HFF-Myc (cell line): ENCODE data around the gene GFER.

Experiments
- DNase-seq: peaks from one replicate; pipeline ENCODE4 v3.0.0-alpha.2; 2011; ENCODE audit warnings: low read depth; ENCODE audit errors: extremely low read depth
- H3K4me3 ChIP-seq: replicated peaks from 2 replicates; pipeline ENCODE4 v1.5.1; 2011; ENCODE audit warnings: low read depth, mild to moderate bottlenecking, control low read depth, low read length
- TF ChIP-seq, protein P1 (sequence below): IDR thresholded peaks from 2 replicates; pipeline ENCODE4 v1.5.1; 2012; ENCODE audit warnings: mild to moderate bottlenecking, low read depth, low read length, control low read depth; ENCODE audit errors: missing control alignments

GFER gene

DNA sequence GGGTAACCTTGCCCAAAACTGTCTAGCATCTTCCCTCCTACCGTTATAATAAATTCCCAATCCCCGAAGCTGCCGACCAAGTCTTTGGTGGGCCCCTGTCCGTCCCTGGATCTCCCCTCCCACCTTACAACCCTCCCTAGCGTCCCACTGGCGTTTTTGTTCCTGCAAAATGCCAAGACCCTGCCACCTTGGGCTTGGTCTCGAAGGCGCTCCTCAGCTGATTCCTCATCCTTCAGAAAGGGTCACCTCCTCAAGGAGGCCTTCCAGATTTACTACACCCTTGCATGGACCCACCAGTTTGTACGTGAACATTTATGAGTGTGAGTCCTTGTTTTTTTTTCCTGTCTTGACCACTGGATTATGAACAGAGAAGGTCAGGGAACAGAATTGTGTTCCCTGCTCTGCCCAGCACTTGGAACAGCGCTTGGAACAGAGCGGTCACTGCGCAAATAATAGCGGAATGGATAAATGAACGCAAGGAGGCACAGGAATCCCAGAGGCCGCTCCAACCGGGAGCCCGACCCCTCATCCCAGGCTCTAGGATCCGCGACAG is 926 bp upstream of the GFER start:
- peak overlapping the region; percentile 70 for H3K4me3 ChIP-seq

DNA sequence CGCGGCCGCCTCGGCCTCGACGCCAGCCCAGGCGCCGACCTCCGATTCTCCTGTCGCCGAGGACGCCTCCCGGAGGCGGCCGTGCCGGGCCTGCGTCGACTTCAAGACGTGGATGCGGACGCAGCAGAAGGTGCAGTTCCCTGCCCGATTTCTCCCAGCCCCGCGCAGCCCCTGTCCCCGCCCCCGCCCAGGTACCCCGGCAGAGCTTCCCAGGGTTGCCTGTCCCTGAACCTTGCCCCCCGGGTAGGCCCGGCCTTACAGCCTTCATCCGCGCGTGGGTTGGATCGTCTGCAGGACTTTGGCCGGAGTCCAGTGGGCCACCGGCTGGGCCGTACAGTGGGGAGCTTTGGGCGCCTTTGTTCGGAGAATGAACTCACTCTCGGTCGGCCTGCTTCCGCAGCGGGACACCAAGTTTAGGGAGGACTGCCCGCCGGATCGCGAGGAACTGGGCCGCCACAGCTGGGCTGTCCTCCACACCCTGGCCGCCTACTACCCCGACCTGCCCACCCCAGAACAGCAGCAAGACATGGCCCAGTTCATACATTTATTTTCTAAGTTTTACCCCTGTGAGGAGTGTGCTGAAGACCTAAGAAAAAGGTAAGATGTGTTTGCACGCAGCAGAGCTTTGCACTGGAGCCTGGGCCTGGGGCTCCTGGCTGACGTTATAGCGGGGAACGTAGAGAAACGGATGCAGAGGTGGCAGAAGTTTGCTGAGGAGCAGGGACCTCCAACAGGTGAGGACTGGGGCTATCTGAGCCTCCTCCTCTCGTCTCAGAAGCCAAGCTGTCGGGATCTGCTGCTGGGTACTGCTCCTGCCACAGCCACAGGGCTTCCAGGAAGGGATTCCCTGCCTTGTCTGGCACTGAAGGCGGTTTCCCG is 593 bp downstream of the GFER start:
- TF ChIP-seq, protein P1, sequence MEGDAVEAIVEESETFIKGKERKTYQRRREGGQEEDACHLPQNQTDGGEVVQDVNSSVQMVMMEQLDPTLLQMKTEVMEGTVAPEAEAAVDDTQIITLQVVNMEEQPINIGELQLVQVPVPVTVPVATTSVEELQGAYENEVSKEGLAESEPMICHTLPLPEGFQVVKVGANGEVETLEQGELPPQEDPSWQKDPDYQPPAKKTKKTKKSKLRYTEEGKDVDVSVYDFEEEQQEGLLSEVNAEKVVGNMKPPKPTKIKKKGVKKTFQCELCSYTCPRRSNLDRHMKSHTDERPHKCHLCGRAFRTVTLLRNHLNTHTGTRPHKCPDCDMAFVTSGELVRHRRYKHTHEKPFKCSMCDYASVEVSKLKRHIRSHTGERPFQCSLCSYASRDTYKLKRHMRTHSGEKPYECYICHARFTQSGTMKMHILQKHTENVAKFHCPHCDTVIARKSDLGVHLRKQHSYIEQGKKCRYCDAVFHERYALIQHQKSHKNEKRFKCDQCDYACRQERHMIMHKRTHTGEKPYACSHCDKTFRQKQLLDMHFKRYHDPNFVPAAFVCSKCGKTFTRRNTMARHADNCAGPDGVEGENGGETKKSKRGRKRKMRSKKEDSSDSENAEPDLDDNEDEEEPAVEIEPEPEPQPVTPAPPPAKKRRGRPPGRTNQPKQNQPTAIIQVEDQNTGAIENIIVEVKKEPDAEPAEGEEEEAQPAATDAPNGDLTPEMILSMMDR: no peak
- peak overlapping the region; percentile 70 for H3K4me3 ChIP-seq
- no peak for DNase-seq

More for the DNA sequence above, 926 bp upstream of the GFER start:
- TF ChIP-seq, protein P1: no peak
- no peak for DNase-seq

DNA sequence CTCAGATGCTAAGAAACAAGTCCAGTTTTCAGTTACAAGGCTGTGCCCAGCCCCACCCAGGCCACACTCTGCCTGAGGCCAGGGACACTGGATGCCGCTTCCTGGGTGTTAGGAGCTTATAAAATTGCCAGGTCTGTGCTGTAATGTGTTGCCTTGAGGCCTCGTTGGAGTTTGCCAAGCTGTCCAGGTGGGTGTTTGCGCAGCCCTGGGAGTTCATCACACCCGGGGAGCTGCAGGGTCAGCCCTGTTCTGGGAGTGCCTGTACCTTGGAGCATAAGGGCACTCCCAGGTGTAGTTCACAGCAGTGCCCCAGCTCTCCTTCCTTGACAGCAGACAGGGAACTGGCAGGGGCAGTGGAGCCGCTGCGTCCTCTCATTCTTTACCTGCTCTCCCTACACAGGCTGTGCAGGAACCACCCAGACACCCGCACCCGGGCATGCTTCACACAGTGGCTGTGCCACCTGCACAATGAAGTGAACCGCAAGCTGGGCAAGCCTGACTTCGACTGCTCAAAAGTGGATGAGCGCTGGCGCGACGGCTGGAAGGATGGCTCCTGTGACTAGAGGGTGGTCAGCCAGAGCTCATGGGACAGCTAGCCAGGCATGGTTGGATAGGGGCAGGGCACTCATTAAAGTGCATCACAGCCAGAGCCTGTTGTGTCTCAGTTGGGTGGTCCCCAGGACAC is 1.6 kb downstream of the GFER start:
- no peak for DNase-seq
- H3K4me3 ChIP-seq: peak overlapping the region; percentile 70
- TF ChIP-seq, protein P1: no peak

DNA sequence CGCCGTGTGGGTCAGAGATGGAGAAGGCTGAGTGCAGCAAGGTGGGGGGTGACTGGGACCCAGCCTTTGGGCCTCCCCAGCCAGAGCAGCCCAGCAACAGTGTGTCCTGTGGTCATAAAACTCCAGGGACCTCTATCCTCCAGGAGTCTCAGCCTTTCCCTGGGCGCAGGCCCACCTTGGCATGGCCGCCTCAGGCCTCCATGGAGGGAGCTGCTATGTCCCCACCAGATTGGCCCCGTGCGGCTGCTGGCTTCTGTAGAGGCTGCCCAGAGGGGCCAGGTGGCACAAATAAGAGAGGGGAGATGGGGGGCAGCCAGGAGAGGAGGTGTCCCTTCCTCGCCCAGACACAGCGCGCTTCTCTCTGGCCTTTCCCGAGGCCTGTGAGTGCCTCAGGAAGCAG is 3.2 kb downstream of the GFER start:
- no peak overlapping the region for H3K4me3 ChIP-seq
- no peak for DNase-seq
- TF ChIP-seq, protein P1: no peak

DNA sequence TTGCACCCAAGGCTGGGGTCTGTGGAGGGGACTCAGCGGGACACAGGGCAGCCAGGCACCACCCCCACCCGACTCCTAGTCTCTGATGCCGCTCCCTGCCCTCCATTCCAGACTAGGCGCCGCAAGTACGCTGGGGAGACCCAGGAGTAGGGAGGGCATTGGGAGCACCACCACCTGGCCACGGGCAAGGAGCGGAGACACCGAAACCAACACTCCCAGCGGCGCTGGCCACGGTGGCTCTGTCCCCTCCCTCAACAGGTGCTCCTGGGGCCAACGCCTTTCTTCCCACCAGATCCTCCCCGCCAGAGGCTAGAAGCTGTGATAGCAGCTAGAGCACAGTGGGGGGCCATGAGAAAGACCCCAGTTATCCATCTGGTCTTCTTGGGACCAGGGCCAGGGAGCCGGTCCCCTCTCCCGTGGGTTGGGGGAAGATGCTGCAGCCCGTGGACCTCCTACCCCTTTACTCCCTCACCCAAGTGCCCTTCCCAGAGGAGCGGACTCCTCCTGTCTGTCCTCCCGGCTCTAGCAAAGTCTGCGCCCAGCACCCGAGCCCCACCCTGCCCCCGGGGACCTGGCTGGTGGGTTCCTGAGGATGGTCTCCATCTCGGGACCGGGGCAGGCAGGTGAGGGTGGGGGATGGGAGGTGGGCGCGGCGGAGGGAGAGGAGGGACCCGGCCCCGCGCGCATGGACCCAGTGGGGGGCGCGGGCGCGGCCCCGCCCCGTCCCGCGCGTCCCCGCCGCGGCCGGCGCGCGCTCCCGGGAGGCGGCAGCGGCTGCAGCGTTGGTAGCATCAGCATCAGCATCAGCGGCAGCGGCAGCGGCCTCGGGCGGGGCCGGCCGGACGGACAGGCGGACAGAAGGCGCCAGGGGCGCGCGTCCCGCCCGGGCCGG is 5.5 kb downstream of the GFER start, which contains the start of gene SYNGR3:
Gene SYNGR3, plus strand, starts transcription at position 762 of the 892 bp plus-strand sequence. CDS start 133 bp downstream, outside the sequence.
- TF ChIP-seq, protein P1: no peak
- no peak for DNase-seq
- H3K4me3 ChIP-seq: no peak within 1 kb of the TSS

DNA sequence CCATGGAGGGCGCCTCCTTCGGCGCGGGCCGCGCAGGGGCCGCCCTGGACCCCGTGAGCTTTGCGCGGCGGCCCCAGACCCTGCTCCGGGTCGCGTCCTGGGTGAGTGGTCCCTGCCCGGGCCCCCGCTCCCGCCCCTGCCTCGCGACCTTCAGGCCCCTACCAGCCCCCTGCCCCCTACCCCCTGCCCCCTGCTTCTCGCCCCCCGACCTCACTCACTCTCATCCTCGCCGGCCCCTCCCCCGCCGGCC is 6.0 kb downstream of the GFER start:
- no peak overlapping the region for H3K4me3 ChIP-seq
- TF ChIP-seq, protein P1: no peak
- no peak for DNase-seq
